SHP77 (cell line): ENCODE results near the gene ITM2C.
A peak's percentile ranks its signal among the peaks of the same experiment; 100 is the strongest.

Source experiments
- DNase-seq, 2 experiments: peaks; one replicate each; lab custom pipeline; 2025; lab: John Stamatoyannopoulos, UW

The ITM2C gene

DNA sequence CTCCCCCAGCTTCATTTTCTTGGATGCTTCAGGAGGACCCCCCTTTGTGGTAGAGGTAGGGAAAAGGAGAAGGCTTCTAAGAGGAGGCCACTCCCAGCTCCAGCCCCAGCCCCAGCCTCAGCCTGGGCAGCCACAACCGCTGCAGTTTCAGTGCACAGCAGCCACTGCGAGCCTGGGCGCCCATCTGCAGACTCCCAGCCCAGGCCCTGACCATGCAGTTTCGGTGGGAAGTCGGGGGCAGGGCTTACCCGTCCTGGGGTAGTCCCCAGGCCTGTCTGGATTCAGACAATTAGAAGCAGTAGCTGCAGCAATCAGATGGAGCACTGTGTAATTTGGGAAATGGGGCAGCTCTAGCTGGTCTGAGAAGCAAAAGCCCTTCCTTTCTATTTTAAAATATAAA, 28.6 kb downstream of the ITM2C start:
- no peak for DNase-seq

DNA sequence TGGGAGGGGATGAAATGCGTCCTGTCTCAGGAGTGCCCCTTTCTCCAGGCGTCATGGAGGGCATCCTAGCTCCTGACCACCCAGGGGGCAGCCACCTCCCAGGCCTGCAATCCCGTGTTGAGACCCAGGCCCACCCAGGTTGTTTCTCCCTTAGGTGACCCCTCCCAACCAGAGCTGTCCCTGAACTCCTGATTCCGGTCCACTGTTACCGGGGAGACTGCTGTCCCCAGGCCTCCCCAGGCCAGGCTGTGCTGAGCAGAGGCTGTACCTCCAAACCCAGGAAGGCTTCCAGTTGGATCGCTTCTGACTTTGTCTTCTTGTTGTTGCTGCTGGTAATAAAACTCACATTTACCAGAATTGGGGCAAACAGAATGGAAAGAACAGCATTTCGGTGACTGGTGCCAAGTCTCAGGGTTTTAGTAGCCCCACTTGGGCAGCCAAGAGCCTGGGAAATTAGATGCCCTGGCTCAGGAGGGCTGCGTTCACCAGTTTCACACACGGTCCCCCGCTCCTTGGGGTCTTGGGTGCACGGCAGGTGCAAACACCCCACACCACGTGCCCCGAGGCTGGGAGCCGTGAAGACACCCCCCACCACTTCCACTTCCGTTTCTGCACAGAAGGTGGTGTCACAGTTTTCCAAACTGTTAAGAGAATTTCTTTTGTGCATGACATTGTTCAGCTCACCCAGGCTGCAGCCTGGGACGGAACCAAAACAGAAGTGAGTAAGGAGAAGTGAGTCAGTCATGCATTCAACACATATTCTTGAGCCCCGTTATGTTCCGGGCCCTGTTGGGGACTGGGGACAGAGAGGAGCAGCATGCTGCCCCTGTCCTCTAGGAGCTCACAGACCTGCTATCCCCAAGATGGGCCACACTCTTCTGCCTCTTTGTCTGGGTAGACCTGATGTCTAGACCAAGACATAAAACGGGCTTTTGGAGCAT, 29.4 kb downstream of the ITM2C start:
- DNase-seq: no peak

DNA sequence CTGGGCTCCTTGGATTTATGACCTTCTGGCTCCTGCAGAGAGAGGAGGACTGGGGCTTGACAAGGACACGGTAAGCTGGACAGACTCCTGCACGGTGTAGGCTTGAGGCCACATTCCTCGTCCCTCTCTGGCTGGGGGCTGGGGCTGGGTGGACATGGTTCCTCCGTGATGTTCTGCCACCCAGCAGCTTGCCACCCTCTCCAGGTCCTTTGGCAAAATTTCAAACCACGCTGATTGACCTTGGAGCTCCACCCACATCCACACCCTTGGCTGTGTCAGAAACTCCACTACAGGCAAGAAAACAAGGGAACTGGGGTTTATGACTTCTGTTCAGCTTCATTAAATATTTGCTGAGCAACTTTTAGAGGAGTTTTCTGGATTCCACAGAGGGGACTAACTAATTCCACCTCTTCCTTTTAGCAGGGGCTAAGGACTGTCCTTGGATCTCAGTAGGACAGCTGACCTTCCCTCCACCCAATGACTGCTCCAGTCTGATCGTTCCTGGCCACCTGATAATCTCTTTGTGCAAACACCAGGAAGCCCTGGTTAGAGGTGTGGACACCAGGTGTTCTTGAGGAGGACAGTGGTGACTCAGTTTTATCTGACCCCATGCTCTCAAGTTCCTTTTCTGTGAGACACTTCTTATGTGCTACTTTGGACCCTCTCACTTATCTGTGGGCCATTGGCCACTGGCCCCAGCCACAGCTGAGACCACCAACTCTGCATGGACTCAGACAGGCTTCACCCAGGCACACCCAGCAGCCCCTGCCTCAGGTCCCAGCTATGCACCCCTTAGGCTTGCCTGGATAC, 31.0 kb downstream of the ITM2C start:
- no peak for DNase-seq

DNA sequence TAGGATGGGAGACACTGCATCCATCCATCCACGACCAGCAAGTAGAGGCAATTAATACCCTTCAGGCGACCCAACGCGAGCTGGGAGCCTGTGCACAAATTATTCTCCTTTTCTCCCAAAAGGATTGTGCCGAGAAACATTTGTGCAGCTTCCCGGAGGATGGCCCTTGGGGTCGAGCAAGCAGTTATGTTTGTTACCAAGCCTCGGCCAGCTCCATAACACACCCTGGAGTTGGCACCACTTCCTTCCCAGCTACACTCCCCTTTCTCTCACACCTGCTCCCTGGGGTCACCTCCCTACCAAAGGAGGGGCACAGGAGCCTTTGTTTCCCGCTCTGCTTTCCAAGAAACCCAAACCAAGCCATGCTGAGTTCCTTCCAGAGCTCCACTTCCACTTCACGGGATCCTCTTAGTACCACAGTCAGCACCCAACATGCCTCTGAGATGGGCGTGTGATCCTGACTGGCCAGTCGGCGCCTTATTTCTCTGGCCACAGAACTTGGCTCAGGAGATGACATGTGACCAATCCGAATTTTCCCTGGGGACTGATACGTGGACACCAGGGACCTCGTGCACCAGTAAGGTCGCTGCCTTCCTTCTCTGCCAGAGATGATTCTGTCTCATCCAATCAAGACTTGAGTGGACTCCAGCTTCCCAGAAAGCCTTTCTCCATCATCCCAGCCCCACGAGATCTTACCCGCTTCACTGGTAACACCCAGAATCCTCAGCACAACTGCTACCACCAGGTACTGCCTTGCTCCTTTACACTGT, 31.8 kb downstream of the ITM2C start:
- no peak for DNase-seq

DNA sequence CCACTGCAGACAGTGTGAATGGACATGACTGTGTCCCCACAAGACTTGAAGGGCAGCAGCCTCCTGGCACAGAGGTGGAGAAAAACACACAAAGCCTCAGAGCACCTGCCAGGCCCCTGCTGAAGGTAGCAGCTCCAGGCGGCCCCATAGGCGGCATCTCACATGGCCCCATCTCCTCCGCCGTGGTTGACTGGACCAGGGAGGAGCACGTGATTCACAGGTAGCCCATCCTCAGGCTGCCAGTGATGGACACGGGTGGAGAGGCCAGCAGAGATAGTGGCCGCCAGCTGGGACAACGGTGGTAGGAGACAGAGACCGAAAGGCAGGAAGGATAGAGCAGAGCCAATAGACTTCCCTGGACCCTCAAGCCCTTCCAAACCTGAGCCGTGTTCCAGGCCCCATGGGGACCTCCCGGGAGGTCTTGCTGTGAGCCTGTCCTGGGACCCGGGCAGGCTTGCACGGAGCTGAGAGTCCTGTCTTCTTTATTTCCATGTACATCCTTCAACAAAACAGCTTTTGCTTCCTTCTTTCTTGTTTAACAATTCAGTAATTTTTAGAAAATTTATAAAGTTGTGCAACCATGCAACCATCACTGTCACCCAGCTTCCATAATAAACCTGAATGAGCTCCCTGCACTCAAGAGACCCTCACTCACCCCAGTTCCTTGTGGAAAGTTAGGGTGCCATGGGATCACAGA, 33.4 kb downstream of the ITM2C start:
- no peak for DNase-seq

DNA sequence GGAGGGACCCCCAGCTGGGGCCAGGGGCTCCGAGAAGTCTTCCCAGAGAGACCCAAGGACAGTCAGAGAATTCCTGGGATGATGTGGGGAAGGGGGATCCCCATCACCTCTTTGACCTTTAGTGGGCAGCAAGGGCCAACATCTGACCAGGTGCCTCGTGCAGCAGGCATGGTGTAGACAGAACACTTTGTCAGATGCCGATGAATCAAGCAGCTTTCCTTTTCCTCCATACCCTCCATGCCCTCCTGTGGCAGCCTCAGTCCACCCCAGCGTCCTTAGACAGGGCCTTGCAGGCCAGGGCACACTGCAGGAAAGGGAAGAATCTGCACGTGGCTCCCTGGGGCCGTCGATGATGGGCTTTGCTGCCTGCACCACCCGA, 34.0 kb downstream of the ITM2C start:
- no peak for DNase-seq

DNA sequence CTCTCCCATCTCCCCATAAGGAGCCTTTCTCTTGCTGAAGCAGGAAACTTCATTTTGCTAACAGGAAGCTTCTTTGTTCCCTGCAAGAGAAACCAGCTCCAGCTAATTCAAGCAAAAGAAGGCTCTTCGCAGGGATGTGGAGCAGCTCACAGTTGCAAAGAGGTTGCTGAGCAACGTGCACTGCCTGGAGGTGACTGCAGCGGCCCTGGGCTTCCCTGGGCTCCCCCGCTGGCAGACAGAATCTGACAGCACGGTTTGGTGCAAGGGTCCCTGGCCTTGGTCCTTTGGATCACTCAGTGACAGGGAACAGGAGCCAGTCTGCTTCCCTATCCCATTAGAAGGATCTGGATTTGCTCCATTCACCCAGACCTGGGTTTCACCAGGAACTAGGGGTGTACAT, 34.5 kb downstream of the ITM2C start:
- DNase-seq: no peak

DNA sequence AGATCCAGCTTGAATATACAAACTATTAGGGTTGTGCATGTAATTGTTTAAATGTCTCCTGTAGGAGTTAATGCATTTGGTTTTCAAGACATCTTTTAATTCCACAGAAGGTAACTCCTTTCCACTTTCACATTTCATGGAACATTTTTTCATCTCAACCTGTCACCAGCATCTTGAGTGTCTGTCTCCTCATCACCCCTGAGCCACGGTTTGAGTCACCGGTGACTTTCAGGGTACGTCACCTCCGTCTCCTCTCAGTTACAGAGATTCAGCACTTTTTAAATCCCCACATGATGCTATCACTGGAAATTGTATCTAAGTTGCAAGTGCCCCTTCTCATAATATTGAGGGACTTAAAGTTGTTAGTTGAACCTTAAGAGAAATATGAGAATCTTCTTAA, 35.0 kb downstream of the ITM2C start:
- DNase-seq: no peak

DNA sequence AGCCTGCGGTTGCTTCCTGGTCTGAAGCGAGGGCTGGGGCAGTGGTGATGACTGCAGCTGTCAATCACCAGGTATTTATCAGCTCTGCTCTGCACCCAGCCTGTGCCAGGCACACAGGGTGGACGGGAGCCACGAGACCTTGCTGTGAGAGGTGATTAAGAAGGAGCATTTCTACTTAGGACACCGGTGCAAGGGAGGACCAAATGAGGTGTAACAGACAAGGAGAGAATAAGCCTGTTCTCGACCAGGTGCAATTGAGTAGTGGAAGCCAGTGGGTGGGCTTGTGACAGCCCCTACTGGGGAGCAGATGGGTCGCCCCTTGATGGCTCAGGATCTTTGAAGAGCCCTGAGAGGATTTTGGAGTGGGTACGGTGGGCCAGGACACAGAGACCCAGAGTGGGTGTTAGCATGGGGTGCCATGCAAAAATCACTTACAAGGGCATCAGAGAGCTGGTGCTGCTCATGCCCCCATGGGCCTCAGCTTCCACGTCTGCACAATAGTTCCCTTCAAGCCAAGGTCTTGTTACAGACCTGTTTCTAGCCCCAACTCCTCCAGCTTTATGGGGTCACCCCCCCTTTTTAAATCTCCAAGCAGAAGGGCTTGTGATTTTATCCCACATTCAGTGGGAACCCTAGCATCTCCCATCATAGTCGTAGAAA, 35.7 kb downstream of the ITM2C start:
- no peak for DNase-seq

DNA sequence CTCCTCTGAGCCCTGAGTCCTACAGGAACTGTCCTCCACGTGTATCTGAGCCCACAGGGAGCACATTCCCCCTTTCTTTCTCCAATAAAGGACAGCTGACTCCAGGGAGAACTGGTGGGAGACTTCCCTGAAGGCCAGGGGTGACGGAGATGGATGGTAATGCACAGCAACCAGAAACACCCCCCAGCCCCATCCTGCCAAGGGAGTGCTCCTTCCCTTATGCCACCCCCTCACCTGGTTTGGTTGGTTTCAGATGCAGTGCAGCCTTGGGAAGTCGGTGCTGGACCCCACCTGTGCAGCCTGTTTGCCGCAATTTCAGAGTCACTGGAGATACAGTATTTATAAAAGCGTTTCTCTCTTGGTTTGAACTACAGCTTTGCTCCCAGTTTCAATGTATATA, 36.3 kb downstream of the ITM2C start:
- DNase-seq: no peak

DNA sequence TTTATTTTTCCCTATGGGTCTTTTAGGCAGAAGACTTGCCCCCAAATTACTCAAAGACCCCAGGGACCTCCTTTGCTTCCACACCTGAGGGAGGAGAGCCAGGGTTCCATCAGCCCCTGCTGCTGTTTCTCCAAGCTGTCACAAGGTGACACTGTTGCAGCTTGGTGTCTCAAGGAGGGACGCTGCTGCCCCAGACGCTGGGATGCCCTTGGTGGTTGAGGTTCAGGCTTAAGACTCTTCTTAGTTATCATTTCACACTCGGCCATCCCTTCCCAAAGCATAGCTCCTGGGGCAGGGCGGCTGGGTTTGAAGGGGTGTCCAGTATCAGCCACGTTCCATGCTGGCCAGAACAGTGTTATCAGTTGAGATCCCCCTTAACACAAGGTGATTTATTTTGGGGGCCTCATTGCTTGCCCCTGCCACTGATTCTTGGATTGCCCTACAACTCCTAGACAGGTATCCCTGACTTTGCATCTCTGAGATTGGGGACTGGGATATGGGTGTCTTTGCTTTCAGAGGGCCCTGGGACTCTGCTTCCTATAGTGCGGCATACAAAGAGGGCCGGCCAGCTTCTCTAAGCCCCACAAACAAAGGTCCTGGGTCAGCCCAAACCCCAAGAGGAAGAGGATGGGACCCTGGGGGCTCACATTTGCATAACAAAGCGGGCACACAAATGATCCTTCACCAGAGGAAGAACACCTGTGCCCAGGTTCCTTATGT, 37.6 kb downstream of the ITM2C start:
- peak; percentile 46 to 59 for DNase-seq

DNA sequence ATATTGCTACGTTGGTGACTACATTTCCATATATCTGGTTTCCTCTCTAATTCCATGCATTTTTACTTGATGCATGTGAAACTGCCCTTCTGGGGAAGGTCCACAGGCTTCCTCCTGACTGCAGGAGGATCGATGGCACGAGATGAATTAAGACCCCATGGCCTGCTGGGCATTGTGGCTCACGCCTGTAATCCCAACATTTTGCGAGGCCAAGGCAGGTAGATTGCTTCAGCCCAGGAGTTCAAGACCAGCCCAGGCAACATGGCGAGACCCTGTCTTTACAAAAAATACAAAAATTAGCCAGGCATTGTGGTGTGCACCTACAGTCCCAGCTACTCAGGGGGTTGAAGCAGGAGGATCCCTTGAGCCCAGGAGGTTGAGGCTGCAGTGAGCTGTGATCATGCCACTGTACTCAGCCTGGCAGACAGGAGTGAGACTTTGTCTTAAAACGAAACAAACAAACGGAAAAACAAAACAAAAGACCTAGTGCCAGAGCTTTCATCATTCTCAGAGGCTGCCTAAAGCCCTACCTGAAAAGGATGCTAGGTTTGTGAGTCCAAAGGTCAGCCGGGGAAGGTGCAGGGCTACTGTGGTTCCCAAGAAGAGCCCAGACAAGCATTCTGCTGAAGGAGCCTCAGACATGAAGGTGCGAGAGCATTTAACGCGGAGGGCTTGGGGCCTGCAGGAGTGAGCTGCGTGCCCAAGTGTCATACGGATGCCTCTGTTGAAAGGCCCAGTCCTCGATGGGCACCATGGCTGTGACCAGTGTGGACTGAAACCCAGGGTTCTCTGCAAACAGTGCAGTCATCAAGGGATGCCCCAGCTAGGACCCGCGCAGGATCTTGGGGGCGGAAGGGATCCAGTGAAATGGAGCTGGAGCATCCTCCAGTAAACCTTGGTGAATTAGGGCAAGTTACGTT, 38.7 kb downstream of the ITM2C start:
- DNase-seq: no peak

DNA sequence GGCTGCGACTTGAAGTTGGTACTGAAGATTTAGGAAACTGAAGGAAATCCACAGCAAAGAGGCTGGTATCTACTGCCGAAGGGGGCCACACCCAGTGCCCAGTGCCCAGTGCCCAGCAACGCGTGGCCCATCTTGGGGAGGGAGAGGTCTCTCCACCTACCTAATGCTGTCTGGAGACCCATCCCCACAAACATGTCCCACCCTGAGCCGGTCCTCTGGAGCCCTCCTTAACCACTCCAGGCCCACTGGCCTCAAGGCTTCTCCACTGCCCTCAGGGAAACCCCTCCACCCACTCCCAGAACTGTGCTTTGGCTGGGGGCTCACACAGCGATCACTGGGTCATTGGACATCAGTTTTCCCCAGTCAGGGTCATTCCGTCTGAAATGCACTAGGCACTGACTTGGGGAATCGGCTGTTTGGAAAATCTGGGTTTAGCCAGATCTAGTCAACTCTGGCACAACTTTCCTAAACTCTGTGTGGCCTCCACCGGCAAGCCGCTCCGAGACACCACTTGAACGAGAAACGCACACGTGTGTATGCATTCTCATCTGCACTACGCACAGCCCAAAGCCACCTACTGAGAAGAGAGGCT, 40.2 kb downstream of the ITM2C start:
- no peak for DNase-seq

DNA sequence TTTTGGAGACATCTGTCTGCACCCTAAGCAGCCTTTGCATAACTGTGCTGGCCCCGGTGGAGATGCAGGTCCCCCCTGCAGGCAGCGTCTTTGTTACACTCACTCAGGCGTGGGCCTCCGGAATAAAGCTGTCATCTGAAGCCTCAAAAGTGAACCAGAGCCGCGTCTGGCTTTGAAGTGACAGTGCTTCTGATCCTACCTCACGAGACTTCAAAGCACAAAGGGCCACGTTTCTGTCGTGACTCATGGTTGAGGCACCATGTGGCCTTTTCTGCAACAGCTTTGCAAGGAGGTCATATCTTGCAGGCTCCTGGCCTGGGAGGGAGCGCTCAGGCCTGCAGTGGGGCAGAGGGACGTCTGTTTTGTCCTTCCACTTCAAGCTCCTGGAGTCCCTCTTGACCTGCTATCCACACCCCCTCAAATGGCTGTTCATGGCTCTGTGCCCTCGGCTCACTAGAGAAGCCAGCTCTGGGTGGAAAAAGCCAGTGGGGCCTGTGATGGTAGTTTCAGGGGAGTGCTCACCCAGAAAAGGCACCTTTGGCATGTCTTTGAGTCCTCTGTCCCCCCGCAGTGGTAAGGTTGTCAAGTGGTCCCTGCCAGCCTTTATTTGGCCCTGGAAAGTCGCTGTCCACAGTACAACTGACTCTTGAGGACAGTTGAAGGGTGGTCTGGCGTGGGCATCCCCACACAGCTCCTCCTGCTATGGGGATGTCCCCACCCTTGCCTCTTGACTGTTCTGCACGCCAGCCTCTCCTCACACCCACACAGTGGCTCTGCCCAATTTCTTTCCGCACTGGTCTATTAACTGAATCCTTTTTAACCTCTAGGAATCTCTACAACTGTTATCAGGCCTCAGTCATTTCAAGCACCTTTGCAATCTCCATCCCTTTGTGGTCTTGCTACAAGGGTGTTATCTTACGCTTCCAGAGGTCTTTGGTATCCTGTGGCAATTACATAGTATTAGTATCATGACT, 41.0 kb downstream of the ITM2C start:
- no peak for DNase-seq

DNA sequence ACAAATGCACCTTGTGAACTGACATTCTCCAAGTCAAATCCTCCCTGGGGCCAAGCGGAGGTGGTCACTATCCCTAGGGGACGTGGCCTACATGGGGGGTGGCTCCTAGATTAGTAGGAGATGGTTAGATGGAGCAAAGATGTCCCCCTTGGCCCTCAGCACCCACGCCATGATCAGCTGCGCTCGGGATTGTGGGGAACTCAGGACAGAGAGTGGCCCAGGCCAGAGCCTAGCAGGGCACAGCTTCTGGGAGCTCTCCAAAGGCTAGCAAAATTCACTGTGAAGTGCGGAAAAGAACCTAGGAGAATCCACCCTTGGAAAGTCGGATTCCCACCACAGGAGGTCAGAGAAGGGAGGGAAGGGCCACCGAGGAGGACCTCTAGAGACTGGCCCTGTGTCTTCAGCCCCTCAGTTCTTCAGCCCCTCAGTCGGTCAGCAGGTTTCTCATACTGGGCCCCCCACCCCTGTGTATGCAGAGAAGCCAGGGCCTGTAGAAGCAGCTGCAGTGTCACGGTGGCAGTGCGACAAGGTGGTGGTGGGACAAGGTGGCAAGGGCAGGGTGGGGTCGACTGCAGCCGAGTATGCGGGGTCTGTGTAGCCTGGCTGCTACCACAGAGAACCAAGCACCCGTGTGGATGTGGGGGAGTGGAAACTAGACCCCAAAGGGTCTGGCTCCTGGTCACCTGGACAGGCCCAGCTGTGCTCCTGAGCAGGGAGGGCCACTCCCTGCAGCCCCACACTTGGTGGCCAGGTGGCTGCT, 41.9 kb downstream of the ITM2C start:
- no peak for DNase-seq

DNA sequence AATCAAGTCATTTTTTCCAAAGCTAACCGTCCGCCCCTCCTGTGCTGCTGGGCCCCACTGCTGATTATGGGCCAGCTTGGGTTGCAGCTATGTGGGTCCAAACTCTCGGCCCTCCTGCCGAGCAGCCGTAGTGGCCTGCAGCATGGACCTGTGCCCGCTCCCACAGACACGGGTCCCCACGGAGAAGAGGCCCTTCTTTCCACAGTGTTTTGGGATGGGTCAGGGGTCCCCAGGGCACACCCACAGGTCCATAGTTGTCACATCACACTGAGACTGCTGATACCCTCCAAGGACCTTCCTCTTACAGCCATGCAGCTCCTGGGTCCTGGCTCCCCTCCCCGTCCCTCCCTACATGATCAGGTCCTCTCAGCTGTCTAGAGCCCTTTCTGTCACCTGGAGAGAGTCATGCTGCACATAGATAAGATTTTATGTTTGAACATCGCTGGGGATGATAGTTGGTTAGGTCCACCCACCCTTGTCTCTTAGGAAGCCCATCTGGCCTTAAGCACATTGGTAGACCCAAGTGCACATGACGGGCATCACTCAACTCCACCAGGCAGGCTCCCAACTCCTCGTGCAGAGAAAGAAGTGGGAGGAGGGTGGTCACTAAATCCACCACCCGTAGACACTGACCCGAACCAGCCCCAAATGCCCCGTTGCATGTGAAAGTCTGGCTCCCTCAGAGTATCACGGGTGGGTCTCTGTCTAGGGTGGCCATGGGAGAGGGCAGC, 42.8 kb downstream of the ITM2C start:
- DNase-seq: no peak
